Common myeloid progenitor, CD34-positive (primary cell): ENCODE results near the gene ZBTB46.

Source experiments
- CTCF ChIA-PET: fragments of 350-600 bp; sonication (Branson Sonifier 250); formaldehyde crosslinking; loops from one replicate; lab custom pipeline; 2021; ENCODE audit warnings: antibody characterized with exemption; lab: Charles Lee
- POLR2A ChIA-PET: fragments of 350-600 bp; sonication (Branson Sonifier 250); formaldehyde crosslinking; loops from one replicate; lab custom pipeline; 2021; ENCODE audit warnings: antibody characterized with exemption; lab: Charles Lee
- DNase-seq, 3 donors: peaks; one replicate each; pipeline versions ENCODE4 v3.0.0 to v3.0.0-alpha.2; 2013
- H3K27ac ChIP-seq, 2 experiments: 1 replicate in 1 of 2; 2 replicates in 1 of 2; pipeline ENCODE4 v1.7.0; 2013; ENCODE audit warnings: inconsistent platforms in 2 of 2, low read length in 2 of 2, mild to moderate bottlenecking in 2 of 2, low read depth in 1 of 2, moderate library complexity in 1 of 2; ENCODE audit not compliant: severe bottlenecking in 2 of 2, insufficient read depth in 1 of 2, poor library complexity in 1 of 2
- H3K27me3 ChIP-seq, 5 experiments: replicated peaks in 2 of 5; 1 replicate in 3 of 5; 2 replicates in 2 of 5; pipeline versions ENCODE4 v1.6.1 to v1.7.0; 2013; ENCODE audit warnings: low read length in 4 of 5, mild to moderate bottlenecking in 2 of 5, moderate library complexity in 2 of 5, inconsistent platforms in 1 of 5; ENCODE audit not compliant: insufficient read depth in 5 of 5, control insufficient read depth in 4 of 5
- H3K36me3 ChIP-seq, 4 experiments: 1 replicate in 2 of 4; 2 replicates in 2 of 4; pipeline versions ENCODE4 v1.6.1 to v1.7.0; 2013; ENCODE audit warnings: low read length in 3 of 4, control low read depth in 1 of 4, mild to moderate bottlenecking in 1 of 4; ENCODE audit not compliant: control insufficient read depth in 4 of 4, insufficient read depth in 4 of 4
- H3K4me1 ChIP-seq, 4 experiments: 1 replicate in 3 of 4; 2 replicates in 1 of 4; pipeline versions ENCODE4 v1.6.1 to v1.7.1; 2013; ENCODE audit warnings: low read length in 3 of 4, mild to moderate bottlenecking in 3 of 4, control low read depth in 1 of 4, inconsistent platforms in 1 of 4, moderate library complexity in 1 of 4; ENCODE audit not compliant: control insufficient read depth in 4 of 4, insufficient read depth in 4 of 4; ENCODE audit errors: control extremely low read depth in 1 of 4
- H3K4me3 ChIP-seq, 7 experiments: 1 replicate in 4 of 7; 2 replicates in 3 of 7; pipeline versions ENCODE4 v1.5.1 to v1.7.0; 2013; ENCODE audit warnings: mild to moderate bottlenecking in 7 of 7, low read length in 6 of 7, moderate library complexity in 6 of 7, inconsistent platforms in 2 of 7, low read depth in 2 of 7, control low read depth in 1 of 7; ENCODE audit not compliant: insufficient read depth in 4 of 7, control insufficient read depth in 1 of 7; ENCODE audit errors: extremely low read depth in 1 of 7
- H3K9me3 ChIP-seq, 5 experiments: 1 replicate in 4 of 5; 2 replicates in 1 of 5; pipeline versions ENCODE4 v1.6.1 to v1.7.1; 2013; ENCODE audit warnings: low read length in 4 of 5, mild to moderate bottlenecking in 2 of 5, inconsistent platforms in 1 of 5, low read depth in 1 of 5, moderate library complexity in 1 of 5; ENCODE audit not compliant: control insufficient read depth in 4 of 5, insufficient read depth in 2 of 5; ENCODE audit errors: control extremely low read depth in 1 of 5
- WGBS: methylation state at CpG from one replicate; pipeline ENCODE4 v1.1.5; 2013; ENCODE audit not compliant: insufficient coverage; 5-methylcytosine and 5-hydroxymethylcytosine counted together

The ZBTB46 gene

GRCh38 chr20:63791497-63792156, 39.4 kb downstream of the ZBTB46 start:
- H3K27ac ChIP-seq: no peak overlapping the region
- H3K4me1 ChIP-seq: peaks cover 0 to 3% (median 1%) of the 10 kb centered on the region in 4 experiments
- H3K4me3 ChIP-seq: no peak overlapping the region
- POLR2A ChIA-PET: interaction anchor here (0.6 kb wide), 1 partner anchor 76 kb away, joined by 3 read pairs; no protein-coding TSS in a partner anchor
- H3K9me3 ChIP-seq: no peaks in the 10 kb centered on the region
- DNase-seq: no peak
- 96% methylated on average over 20 of the region's 23 CpGs for WGBS
- CTCF ChIA-PET: interaction anchor here (1.3 to 1.5 kb wide), 2 partner anchors 72 to 254 kb away, joined by 3 read pairs; no protein-coding TSS in a partner anchor
- H3K36me3 ChIP-seq: peaks cover 0 to 25% (median 9%) of the 10 kb centered on the region in 4 experiments
- H3K27me3 ChIP-seq: no peaks in the 10 kb centered on the region

GRCh38 chr20:63790572-63791168, 40.4 kb downstream of the ZBTB46 start:
- no peak for DNase-seq
- ChIA-PET CTCF (interaction anchor here (1.3 to 1.5 kb wide), 3 partner anchors 9 to 253 kb away, joined by 3 read pairs; no protein-coding TSS in a partner anchor), POLR2A (no interaction called here)
- Histone ChIP-seq H3K4me3 (no peak overlapping the region), H3K4me1 (no peaks in the 10 kb centered on the region), H3K36me3 (peaks cover 0 to 25% (median 9%) of the 10 kb centered on the region in 4 experiments), H3K27me3 (no peaks in the 10 kb centered on the region), H3K9me3 (no peaks in the 10 kb centered on the region), H3K27ac (no peak overlapping the region)
- 98% methylated on average over 37 of the region's 37 CpGs for WGBS

GRCh38 chr20:63789836-63790571, 41.1 kb downstream of the ZBTB46 start:
- no peaks in the 10 kb centered on the region for H3K27me3 ChIP-seq
- 97% methylated on average over 57 of the region's 57 CpGs for WGBS
- no peak overlapping the region for H3K27ac ChIP-seq
- no peaks in the 10 kb centered on the region for H3K9me3 ChIP-seq
- POLR2A ChIA-PET: no interaction called here
- H3K4me1 ChIP-seq: no peaks in the 10 kb centered on the region
- no peak overlapping the region for H3K4me3 ChIP-seq
- DNase-seq: no peak
- peaks cover 0 to 25% (median 9%) of the 10 kb centered on the region in 4 experiments for H3K36me3 ChIP-seq
- CTCF ChIA-PET: interaction anchor here (0.6 to 1.5 kb wide), 3 partner anchors 10 to 252 kb away, joined by 3 read pairs; no protein-coding TSS in a partner anchor

GRCh38 chr20:63787749-63788148, 43.3 kb downstream of the ZBTB46 start:
- ChIA-PET CTCF (interaction anchor here (0.7 to 1.6 kb wide), 3 partner anchors 12 to 78 kb away, joined by 3 to 7 read pairs (median 4); partner anchors contain the start of gene TPD52L2), POLR2A (no interaction called here)
- H3K4me1 ChIP-seq: no peaks in the 10 kb centered on the region
- H3K36me3 ChIP-seq: peaks cover 0 to 25% (median 9%) of the 10 kb centered on the region in 4 experiments
- no peak for DNase-seq
- WGBS: 95% methylated on average over 16 of the region's 16 CpGs
- H3K27ac ChIP-seq: no peak overlapping the region
- no peaks in the 10 kb centered on the region for H3K9me3 ChIP-seq
- no peaks in the 10 kb centered on the region for H3K27me3 ChIP-seq
- no peak overlapping the region for H3K4me3 ChIP-seq

GRCh38 chr20:63787302-63787701, 43.8 kb downstream of the ZBTB46 start:
- Histone ChIP-seq H3K36me3 (peaks cover 0 to 25% (median 9%) of the 10 kb centered on the region in 4 experiments), H3K27ac (no peak overlapping the region), H3K27me3 (no peaks in the 10 kb centered on the region), H3K9me3 (no peaks in the 10 kb centered on the region), H3K4me1 (no peaks in the 10 kb centered on the region), H3K4me3 (no peak overlapping the region)
- 95% methylated on average over 9 of the region's 11 CpGs for WGBS
- DNase-seq: no peak
- POLR2A ChIA-PET: interaction anchor here (0.6 kb wide), 1 partner anchor 28 kb away, joined by 5 read pairs; no protein-coding TSS in a partner anchor
- CTCF ChIA-PET: interaction anchor here (0.7 to 1.6 kb wide), 2 partner anchors 11 to 78 kb away, joined by 3 to 7 read pairs; partner anchors contain the start of gene TPD52L2

GRCh38 chr20:63785691-63786131, 45.4 kb downstream of the ZBTB46 start:
- Histone ChIP-seq H3K4me3 (no peak overlapping the region), H3K4me1 (no peaks in the 10 kb centered on the region), H3K9me3 (no peaks in the 10 kb centered on the region), H3K36me3 (peaks cover 0 to 25% (median 9%) of the 10 kb centered on the region in 4 experiments), H3K27me3 (no peaks in the 10 kb centered on the region), H3K27ac (no peak overlapping the region)
- no peak for DNase-seq
- ChIA-PET POLR2A (interaction anchor here (0.7 kb wide), 1 partner anchor 265 kb away, joined by 4 read pairs; no protein-coding TSS in a partner anchor), CTCF (interaction anchor here (0.7 to 3.5 kb wide), 12 partner anchors 9 to 195 kb away, joined by 3 to 24 read pairs (median 3); partner anchors contain the start of genes PRPF6 and RTEL1)
- WGBS: 79% methylated on average over 13 of the region's 14 CpGs
